Mesenchymal stem cell (in vitro differentiated cells and primary cell): ENCODE results near the gene HDHD5.

ENCODE experiments used
- DNase-seq: peaks from one replicate; pipeline ENCODE4 v3.0.0-alpha.2; 2013
- H2AFZ ChIP-seq: one replicate; pipeline ENCODE4 v1.6.1; 2013; ENCODE audit warnings: low read depth, mild to moderate bottlenecking, control low read depth, inconsistent platforms, low read length, moderate library complexity
- H2AK5ac ChIP-seq: 2 replicates; pipeline ENCODE4 v1.6.1; 2013; ENCODE audit warnings: low read length, moderate library complexity, mild to moderate bottlenecking, inconsistent platforms; ENCODE audit not compliant: severe bottlenecking
- H2BK120ac ChIP-seq: one replicate; pipeline ENCODE4 v1.6.1; 2013; ENCODE audit warnings: low read depth, mild to moderate bottlenecking, inconsistent platforms, low read length, moderate library complexity
- H2BK12ac ChIP-seq, 2 experiments: one replicate each; pipeline ENCODE4 v1.6.1; 2013; ENCODE audit warnings: inconsistent platforms in 2 of 2, low read length in 2 of 2, mild to moderate bottlenecking in 2 of 2, moderate library complexity in 2 of 2, control low read depth in 1 of 2
- H2BK15ac ChIP-seq: one replicate; pipeline ENCODE4 v1.6.1; 2013; ENCODE audit warnings: mild to moderate bottlenecking, low read depth, inconsistent platforms; ENCODE audit not compliant: poor library complexity, severe bottlenecking
- H2BK5ac ChIP-seq: 2 replicates; pipeline ENCODE4 v1.6.1; 2013; ENCODE audit warnings: low read depth, mild to moderate bottlenecking, low read length, control low read depth, inconsistent platforms; ENCODE audit not compliant: poor library complexity, severe bottlenecking
- H3K14ac ChIP-seq, 2 experiments: one replicate each; pipeline ENCODE4 v1.6.1; 2013; ENCODE audit warnings: inconsistent platforms in 2 of 2, low read length in 2 of 2, control low read depth in 1 of 2, mild to moderate bottlenecking in 1 of 2, moderate library complexity in 1 of 2
- H3K18ac ChIP-seq, 2 experiments: one replicate each; pipeline ENCODE4 v1.6.1; 2013; ENCODE audit warnings: inconsistent platforms in 2 of 2, low read length in 2 of 2, control low read depth in 1 of 2, low read depth in 1 of 2, mild to moderate bottlenecking in 1 of 2
- H3K23ac ChIP-seq, 2 experiments: one replicate each; pipeline ENCODE4 v1.6.1; 2013; ENCODE audit warnings: inconsistent platforms in 2 of 2, low read length in 2 of 2, mild to moderate bottlenecking in 2 of 2, moderate library complexity in 2 of 2, control low read depth in 1 of 2
- H3K27ac ChIP-seq: 2 replicates; pipeline ENCODE4 v1.5.1; 2013; ENCODE audit warnings: mild to moderate bottlenecking, moderate library complexity, low read length, control low read depth, inconsistent platforms; ENCODE audit not compliant: poor library complexity, severe bottlenecking
- H3K27me3 ChIP-seq, 2 experiments: 2 replicates each; pipeline versions ENCODE4 v1.6.1 to v1.7.0; 2013; ENCODE audit warnings: low read length in 2 of 2, mild to moderate bottlenecking in 2 of 2, moderate library complexity in 2 of 2, control low read depth in 1 of 2, inconsistent platforms in 1 of 2; ENCODE audit not compliant: control insufficient read depth in 1 of 2, insufficient read depth in 1 of 2
- H3K36me3 ChIP-seq, 2 experiments: 2 replicates each; pipeline versions ENCODE4 v1.6.1 to v1.7.0; 2013; ENCODE audit warnings: low read length in 2 of 2, control low read depth in 1 of 2, inconsistent platforms in 1 of 2, low read depth in 1 of 2, mild to moderate bottlenecking in 1 of 2; ENCODE audit not compliant: insufficient read depth in 2 of 2, control insufficient read depth in 1 of 2
- H3K4ac ChIP-seq, 2 experiments: one replicate each; pipeline ENCODE4 v1.6.1; 2013; ENCODE audit warnings: inconsistent platforms in 2 of 2, low read length in 2 of 2, mild to moderate bottlenecking in 2 of 2, moderate library complexity in 2 of 2, control low read depth in 1 of 2, low read depth in 1 of 2
- H3K4me1 ChIP-seq: 2 replicates; pipeline ENCODE4 v1.6.1; 2013; ENCODE audit warnings: low read depth, low read length, control low read depth; ENCODE audit not compliant: control insufficient read depth, insufficient read depth
- H3K4me2 ChIP-seq: 2 replicates; pipeline ENCODE4 v1.6.1; 2013; ENCODE audit warnings: low read length, mild to moderate bottlenecking, inconsistent platforms; ENCODE audit not compliant: poor library complexity, severe bottlenecking
- H3K4me3 ChIP-seq, 2 experiments: 2 replicates each; pipeline versions ENCODE4 v1.5.1 to v1.7.0; 2013; ENCODE audit warnings: low read length in 2 of 2, mild to moderate bottlenecking in 2 of 2, control low read depth in 1 of 2, low read depth in 1 of 2; ENCODE audit not compliant: insufficient read depth in 1 of 2
- H3K79me1 ChIP-seq: replicated peaks from 2 replicates; pipeline ENCODE4 v1.6.1; 2013; ENCODE audit warnings: mild to moderate bottlenecking, control low read depth, low read length, inconsistent platforms; ENCODE audit not compliant: poor library complexity, severe bottlenecking
- H3K9ac ChIP-seq: 2 replicates; pipeline ENCODE4 v1.7.0; 2013; ENCODE audit warnings: mild to moderate bottlenecking, low read length, moderate library complexity
- H3K9me3 ChIP-seq: 2 replicates; pipeline ENCODE4 v1.7.0; 2013; ENCODE audit warnings: mild to moderate bottlenecking, low read length; ENCODE audit not compliant: control insufficient read depth
- H4K8ac ChIP-seq: one replicate; pipeline ENCODE4 v1.6.1; 2013; ENCODE audit warnings: inconsistent platforms, mild to moderate bottlenecking, low read length, moderate library complexity
- H4K91ac ChIP-seq: one replicate; pipeline ENCODE4 v1.6.1; 2013; ENCODE audit warnings: mild to moderate bottlenecking, low read length, inconsistent platforms
- WGBS: methylation state at CpG from one replicate; pipeline ENCODE4 v1.1.7; 2013; ENCODE audit warnings: mixed read lengths; 5-methylcytosine and 5-hydroxymethylcytosine counted together

The HDHD5 gene

DNA sequence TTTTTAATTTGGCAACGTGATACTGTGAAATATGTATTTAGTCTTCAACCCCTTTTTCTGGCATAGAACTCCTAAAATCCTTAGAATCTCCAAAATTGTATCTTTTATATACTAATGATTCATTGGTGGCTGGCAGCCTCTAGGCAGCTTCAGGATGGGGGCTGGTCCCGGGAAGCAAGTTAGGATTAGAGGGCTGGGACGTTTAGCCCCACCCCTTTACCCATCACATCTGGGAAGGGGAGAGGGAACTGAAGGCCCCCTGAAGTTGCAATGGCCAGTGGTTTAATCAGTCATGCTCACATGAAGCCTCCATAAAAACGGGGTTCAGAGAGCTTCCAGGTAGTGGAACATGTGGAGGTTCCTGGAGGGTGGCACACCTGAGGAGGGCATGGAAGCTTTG is 67.2 kb downstream of the HDHD5 start:
- no peak overlapping the region for H2AFZ ChIP-seq
- no peak overlapping the region for H2AK5ac ChIP-seq
- no peak overlapping the region for H4K91ac ChIP-seq
- no peak overlapping the region for H3K9ac ChIP-seq
- H3K36me3 ChIP-seq, result peaks cover under 1 to 2% of the 10 kb centered on the region in 2 experiments
- H2BK120ac ChIP-seq, result no peak overlapping the region
- no peak overlapping the region for H3K4ac ChIP-seq
- peaks cover 30% of the 10 kb centered on the region for H3K79me1 ChIP-seq
- H3K4me3 ChIP-seq, result no peak overlapping the region
- H3K18ac ChIP-seq, result no peak overlapping the region
- no peak overlapping the region for H2BK5ac ChIP-seq
- no peak for DNase-seq
- H4K8ac ChIP-seq, result no peak overlapping the region
- H2BK15ac ChIP-seq, result no peak overlapping the region
- no peak overlapping the region for H3K14ac ChIP-seq
- H3K23ac ChIP-seq, result no peak overlapping the region
- no peak overlapping the region for H2BK12ac ChIP-seq
- no peak overlapping the region for H3K27ac ChIP-seq
- 94% methylated on average over 2 of the region's 4 CpGs for WGBS
- no peaks in the 10 kb centered on the region for H3K9me3 ChIP-seq
- no peaks in the 10 kb centered on the region for H3K27me3 ChIP-seq
- H3K4me1 ChIP-seq, result peaks cover 1% of the 10 kb centered on the region
- no peak overlapping the region for H3K4me2 ChIP-seq

DNA sequence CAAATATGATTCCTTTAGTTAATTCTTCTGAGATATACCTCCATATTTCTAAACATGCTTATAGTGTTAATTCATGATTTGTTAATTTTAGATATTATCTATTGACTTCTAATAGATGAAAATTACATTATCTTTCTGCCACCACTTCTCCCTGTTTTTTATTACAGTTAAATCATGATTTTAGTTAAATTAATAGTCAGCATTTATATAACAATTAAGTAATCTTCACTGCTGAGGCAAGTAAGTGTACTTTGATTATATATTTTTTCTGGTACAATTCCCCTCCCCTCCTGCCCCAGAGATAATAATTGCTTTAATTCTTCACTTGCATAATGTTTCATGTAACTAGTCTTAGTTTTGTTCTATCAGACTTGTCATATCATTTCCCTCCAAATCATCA is 68.5 kb downstream of the HDHD5 start:
- Histone ChIP-seq H4K91ac (no peak overlapping the region), H4K8ac (no peak overlapping the region), H2AK5ac (no peak overlapping the region), H3K9ac (no peak overlapping the region), H3K4me2 (no peak overlapping the region), H2BK5ac (no peak overlapping the region), H3K4me1 (peaks cover 10% of the 10 kb centered on the region), H2BK12ac (no peak overlapping the region), H3K27me3 (no peaks in the 10 kb centered on the region), H3K79me1 (peaks cover 28% of the 10 kb centered on the region), H3K36me3 (no peaks in the 10 kb centered on the region), H3K14ac (no peak overlapping the region), H3K4me3 (no peak overlapping the region), H3K18ac (no peak overlapping the region), H3K9me3 (no peaks in the 10 kb centered on the region), H3K27ac (no peak overlapping the region), H2BK15ac (no peak overlapping the region), H2AFZ (no peak overlapping the region), H2BK120ac (no peak overlapping the region), H3K4ac (no peak overlapping the region), H3K23ac (no peak overlapping the region)
- DNase-seq, result no peak
